KG1 (cell line): ENCODE measurements around the gene ID4.
A peak's percentile ranks its signal among the peaks of the same experiment; 100 is the strongest.
"Not testable (repeated sequence)": the region's sequence is repeated elsewhere in the genome, so short reads cannot be mapped to it uniquely, and the experiment has no call there.

ENCODE experiments used
- DNase-seq: peaks from one replicate; lab custom pipeline; 2025; lab: John Stamatoyannopoulos, UW

Gene ID4

DNA sequence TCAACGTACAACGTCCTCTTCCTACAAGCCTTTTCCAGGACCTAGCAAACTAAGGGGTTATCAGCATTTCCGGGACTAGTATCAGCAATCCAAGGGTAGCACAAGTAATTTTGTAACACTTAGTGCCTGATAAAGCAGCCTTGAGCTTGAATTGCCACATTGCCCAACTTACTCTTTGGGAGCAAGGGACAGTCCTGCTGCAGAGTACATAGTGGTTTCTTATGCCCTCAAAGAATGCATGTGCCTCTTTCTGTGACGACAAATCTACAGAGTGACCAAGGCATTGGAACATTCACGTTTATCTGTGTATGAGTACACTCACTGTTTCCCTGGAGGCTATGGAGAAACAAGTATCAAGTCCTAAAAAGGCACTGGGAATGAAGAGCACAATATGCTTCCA lies 3.2 kb upstream of the ID4 start:
- DNase-seq, result no peak

DNA sequence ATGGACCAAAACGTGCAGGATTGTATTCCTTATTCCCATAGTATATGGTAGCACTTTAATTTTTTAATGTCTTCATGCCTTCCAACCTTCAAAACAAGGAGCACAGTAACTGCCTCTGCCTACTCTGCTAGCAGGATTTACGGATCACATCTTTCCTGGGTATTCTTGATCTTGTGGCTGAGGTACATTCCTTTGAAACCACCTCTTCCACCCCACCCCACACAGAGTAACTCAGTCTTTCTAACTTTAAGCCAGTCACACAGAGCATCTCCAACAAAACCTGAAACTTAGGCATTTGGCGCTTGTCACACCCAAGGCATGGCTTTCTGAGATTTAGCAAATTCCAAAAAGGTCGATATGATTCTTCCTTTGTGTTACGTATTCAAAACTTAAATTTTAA lies 2.3 kb upstream of the ID4 start:
- DNase-seq, result no peak

DNA sequence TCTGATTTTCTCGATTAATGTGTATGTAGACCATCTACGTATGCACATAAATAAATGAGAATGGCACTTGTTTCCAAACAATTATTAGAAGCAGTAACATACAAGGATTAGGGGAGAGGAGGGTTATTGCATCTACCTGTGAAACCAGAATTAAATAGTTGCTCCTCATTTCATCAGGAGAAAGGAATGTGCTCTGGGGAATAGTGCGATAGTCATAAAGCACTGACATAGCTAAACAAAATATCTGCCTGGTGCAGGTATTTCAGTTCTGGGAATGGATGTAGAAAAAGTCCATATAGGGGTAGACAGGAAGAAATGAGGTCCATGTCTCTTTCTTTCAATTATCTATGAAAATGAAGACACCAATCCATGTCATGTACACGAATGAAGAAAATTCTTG lies 1.6 kb upstream of the ID4 start:
- DNase-seq, result no peak

DNA sequence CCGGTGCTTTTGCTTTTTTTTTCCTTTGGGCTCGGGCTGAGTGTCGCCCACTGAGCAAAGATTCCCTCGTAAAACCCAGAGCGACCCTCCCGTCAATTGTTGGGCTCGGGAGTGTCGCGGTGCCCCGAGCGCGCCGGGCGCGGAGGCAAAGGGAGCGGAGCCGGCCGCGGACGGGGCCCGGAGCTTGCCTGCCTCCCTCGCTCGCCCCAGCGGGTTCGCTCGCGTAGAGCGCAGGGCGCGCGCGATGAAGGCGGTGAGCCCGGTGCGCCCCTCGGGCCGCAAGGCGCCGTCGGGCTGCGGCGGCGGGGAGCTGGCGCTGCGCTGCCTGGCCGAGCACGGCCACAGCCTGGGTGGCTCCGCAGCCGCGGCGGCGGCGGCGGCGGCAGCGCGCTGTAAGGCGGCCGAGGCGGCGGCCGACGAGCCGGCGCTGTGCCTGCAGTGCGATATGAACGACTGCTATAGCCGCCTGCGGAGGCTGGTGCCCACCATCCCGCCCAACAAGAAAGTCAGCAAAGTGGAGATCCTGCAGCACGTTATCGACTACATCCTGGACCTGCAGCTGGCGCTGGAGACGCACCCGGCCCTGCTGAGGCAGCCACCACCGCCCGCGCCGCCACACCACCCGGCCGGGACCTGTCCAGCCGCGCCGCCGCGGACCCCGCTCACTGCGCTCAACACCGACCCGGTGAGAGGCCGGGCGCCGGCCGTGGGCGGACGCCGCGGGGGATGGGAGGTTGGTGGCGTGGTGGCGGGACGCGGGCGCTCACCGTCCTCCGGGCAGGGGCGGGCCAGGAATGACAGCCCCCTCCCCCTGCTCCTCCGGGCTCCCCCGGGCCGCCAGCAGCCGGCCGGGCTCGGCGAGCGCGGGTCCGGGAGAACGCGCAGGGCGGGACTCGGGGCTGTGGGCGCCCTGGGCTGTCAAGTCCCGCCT lies 606 bp downstream of the ID4 start:
- DNase-seq, result no peak

DNA sequence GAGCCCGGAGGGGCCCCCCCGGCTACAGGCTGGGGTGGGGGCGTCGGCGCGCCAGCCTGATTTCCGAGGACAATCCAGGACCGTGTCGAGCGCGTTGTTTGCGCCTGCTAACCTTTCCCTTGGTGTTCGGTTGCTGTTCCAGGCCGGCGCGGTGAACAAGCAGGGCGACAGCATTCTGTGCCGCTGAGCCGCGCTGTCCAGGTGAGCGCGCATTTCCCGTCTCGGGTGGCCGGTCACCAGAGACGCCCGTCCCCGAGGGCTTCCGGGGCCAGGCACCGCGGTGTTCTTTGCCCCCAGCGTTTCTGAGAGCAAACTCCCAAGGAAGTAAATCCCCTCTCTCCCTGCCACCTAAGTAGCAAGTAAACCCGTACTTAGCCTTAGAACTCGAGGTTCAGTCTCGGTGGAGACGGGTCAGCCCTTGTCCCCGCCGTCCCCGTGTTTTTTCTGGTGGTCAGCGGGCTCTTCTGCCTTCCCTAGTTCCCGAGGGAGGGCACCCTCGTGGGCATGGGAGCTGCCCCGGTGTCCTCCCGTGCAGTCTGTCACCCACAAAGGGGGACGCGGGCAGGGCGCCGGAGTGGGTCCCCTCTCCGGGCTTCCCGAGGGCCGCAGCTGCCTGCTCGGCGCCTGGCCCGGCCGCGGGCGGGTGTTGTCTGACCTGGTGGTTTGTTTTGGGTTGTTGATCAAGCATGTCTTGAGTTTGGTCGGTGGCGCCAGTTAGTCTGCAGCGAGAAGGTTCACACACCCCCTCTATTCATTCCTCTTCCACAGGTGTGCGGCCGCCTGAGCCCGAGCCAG lies 1.5 kb downstream of the ID4 start:
- DNase-seq, result no peak

DNA sequence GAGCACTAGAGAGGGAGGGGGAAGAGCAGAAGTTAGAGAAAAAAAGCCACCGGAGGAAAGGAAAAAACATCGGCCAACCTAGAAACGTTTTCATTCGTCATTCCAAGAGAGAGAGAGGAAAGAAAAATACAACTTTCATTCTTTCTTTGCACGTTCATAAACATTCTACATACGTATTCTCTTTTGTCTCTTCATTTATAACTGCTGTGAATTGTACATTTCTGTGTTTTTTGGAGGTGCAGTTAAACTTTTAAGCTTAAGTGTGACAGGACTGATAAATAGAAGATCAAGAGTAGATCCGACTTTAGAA lies 2.0 kb downstream of the ID4 start:
- no peak for DNase-seq

DNA sequence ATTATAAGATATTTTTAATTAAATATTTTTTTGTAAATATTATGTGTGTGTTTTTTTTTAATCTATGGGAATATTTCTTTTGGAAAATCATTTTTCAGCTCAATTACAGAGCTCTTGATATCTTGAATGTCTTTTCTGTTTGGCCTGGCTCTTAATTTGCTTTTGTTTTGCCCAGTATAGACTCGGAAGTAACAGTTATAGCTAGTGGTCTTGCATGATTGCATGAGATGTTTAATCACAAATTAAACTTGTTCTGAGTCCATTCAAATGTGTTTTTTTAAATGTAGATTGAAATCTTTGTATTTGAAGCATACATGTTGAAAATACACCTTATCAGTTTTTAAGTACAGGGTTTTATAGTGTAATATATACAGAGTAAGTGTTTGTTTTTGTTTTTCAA lies 2.6 kb downstream of the ID4 start:
- DNase-seq, result peak; percentile 9

DNA sequence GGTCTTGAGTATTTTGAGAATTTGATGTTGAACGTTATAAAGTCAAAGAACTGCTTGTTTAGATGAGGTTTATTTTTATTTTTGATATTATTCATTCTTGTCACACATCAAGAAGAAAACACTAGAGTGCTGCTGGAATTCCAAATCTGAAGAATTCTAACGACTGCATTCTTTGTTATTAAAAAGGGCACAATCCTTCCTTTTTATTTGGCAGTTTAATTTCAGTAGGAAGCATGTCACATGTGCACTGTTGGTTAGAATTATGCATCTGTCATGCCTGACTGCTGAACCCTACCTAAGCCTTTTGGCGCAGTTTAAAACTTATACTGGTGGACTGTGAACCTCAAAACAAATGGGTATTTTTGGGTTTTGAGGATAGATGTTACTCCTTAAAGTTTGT lies 4.0 kb downstream of the ID4 start:
- DNase-seq, result no peak

DNA sequence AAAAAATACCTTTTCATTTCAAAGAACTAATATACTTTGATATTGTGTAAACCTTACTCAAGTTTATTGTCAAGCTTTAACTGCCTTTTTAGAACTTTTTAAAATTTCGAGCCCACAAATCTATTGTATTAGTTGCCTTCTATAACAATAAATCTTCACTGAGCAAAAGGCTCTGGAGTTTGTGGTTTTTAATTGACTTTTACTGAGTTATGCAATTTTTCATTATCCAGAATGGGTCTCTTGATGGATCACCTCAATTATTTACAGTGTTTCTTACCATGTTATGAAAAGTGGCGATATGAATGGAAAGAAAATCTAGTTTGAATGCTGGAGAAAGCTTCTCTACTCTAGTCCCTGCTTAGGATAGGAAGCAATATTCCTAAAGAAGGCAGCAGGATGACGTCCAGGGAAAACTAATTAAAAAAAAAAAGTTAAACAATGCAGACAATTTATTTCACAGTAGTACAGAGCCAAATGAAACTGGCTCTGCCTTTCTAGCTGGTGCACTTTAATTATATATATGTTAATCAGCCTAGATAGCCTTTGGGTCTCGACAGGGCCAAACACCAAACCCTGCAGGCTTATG lies 5.0 kb downstream of the ID4 start:
- no peak for DNase-seq

DNA sequence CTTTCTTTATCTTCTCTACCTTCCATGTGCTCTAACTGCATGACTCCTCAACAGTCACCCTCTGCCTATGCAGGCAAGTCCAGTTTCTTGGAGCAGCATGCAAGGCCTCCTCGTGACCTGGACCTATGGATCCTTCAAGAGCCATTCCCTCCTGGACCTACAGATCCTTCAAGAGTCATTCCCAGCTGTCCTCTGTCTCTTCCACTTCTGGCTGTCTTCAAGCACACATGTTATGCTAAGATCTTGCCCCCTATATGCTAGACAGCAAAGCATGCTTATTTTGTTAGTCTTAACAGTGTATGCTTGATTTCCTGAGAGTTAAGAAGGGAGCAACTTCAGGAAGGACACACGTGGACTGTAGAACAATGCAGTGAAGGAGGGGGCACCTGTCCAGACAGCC lies 7.5 kb downstream of the ID4 start:
- DNase-seq, result no peak

DNA sequence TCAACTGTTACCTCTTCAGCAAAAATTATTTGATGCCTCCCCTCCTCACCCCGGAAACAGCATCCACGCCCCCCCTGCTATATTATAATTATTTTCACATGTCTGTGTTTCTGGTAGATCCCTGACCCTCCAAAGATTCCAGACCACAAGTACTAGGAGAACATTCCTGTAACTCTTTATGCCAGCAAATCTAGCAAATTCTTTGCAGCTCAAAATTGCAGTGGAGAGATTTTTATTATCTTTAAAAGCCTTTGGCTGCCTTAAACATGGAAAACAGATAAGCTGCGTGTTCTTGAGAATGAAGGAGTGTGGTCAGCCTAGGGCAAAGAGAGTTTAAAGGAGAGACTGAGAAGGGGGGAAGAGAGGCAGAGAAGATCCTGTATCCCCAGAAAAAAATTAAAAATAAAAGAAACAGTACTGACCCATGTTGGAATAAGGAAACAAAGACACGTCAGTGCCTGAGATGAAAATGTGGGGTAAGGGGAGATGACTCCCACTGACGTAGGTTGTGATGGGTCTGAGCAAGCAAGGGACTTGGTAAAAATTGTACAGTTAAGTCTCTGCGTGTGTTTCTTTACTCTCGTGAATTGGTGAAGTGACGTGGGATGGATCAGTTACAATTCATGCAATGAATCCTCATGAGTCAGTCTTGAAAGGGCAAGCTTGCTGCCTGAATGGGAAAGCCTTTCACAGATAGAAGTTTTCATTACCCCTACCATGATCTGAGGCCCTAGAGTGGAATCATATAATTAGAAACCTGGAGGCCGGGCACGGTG lies 8.3 kb downstream of the ID4 start:
- no peak for DNase-seq

DNA sequence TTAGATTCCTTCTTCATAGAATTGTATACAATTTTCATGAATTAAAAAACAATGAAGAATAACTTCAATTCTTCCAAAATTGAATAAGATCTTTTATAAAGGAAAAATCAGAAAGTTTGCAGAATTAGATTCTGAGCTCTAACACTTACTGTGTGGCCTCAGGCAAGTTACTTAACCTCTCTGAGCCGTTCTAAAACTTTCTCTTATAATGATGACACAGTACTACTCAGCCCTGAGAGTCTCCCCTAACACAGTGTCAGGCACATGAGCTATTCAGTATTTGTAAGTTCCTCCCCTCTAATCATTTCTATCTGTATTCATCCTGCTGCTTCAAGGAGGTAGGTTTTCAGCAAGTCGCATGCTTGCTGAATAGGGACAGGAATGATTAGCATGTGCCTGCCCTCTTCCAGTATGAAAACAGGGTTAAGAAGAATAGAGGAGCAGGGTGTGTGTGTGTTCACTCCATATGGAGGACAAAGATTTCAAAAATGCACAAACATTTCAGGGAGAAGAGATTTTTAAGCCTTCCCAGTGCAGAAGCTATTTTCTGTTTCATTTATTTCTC lies 11.4 kb downstream of the ID4 start:
- DNase-seq, result no peak

DNA sequence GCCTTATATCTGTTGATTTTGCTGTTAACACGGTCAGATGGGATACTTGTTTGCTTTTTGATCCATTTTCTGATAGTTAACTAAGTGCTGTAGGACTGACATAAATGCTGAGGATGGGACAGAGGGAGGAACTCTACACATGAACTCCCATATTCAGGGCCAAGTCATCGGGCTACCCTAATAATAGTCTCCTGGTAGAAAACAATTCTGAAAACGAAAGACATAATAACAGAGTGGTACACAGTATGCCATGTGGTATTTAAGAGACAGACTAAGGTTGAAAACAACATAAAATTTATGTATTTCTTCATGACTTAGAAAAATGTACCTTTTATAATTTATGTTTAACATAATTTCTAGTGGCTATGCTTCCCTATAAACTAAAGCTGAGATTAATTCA lies 12.0 kb downstream of the ID4 start:
- no peak for DNase-seq

DNA sequence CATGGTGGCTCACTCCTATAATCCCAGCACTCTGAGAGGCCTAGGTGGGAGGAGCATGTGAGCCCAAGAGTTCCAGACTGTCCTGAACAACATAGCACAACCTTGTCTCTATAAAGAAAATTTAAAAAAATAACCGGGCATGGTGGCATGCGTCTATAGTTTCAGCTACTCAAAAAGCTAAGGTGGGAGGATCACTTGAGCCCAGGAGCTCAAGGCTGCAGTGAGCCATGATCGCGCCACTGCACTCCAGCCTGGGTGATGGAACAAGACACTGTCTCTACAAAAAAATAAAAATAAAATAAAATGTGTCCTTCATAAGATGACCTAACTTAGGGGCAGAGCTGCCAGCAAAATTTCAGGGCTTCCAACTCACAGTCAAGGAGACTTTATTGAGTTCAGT lies 12.6 kb downstream of the ID4 start:
- DNase-seq, result no peak

DNA sequence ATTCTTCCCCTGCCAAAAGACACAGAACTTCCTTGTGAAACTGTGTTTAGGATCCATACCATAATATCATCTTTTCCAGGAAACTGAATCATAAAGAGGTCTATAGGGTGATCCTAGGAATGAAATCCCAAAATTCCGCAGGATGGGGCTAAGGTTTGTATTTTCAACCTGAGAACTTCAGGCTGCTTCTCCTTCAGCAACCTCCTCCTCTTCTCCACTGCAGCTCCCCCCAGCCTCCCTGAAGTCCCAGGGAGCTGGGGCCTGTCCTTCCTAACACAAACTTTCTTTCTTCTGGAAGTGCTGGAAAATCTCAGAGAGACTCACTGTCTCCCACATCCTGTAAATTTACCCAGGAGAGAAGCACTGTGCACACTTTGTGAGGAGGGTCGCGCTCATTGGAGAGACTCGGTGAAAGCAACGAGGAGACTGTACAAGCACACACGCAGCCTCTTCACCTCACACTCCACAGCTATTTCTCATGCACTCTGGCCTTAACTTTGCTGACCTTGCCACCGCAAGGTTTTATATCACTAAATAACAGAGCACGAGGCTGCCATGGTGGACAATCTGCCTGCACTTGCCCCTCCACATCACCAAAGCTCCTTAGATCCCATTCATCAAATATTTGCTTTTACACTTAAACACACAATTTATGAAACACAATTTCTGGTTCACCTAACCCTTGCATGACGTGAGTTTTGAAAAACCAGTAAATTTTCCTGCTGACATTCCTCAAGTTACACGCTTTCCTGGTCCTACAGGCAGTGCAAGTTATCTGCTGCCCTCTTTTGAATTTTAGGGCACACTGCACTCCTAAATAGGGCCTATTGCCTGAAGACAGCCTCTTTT lies 14.3 kb downstream of the ID4 start:
- DNase-seq, result no peak

DNA sequence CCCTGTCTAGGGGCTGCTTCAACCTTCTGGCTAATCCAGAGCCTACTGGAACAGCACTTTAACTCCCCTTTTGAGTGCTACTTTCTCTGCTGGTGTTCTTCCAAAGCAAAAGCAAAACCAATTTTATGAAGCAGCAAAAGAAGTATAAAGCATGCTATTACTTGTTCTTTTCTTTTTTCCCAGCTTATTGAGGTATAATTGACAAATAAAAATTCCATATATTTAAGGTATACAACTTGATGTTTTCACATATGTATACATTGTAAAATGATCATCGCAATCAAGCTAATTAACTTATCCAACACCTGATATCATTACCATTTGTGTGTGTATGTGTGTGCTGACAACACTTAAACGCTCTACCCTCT lies 14.9 kb downstream of the ID4 start:
- DNase-seq, result no peak

DNA sequence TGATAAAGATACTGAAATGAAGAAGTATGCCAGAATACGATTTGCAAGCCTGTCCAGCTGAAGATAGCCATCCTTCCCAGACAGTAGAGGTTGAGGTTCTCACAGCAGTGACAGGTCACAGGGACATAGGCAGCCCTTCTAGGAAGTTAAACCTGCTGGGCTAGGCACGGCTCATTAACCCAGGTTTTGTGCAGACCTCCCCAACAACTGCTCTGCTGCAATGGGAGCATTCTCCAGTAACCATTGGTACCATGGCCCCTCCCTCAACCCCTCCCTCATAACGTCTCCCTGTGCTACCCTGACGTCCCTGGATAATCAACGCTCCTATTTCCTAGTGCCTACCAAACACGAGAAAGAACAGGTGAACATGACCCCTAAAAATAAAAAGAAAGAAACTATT lies 15.8 kb downstream of the ID4 start:
- DNase-seq, result no peak

DNA sequence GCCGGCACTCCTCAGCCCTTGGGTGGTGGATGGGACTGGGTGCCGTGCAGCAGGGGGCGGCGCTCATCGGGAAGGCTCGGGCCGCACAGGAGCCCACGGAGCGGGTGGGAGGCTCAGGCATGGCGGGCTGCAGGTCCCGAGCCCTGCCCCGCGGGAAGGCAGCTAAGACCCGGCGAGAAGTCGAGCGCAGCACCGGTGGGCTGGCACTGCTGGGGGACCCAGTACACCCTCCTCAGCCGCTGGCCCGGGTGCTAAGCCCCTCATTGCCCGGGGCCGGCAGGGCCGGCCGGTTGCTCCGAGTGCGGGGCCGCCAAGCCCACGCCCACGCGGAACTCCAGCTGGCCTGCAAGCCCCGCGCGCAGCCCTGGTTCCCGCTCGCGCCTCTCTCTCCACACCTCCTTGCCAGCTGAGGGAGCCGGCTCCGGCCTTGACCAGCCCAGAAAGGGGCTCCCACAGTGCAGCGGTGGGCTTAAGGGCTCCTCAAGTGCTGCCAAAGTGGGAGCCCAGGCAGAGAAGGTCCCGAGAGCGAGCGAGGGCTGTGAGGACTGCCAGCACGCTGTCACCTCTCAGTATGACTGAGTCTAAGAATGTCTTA lies 17.3 kb downstream of the ID4 start:
- DNase-seq, result not testable (repeated sequence)

DNA sequence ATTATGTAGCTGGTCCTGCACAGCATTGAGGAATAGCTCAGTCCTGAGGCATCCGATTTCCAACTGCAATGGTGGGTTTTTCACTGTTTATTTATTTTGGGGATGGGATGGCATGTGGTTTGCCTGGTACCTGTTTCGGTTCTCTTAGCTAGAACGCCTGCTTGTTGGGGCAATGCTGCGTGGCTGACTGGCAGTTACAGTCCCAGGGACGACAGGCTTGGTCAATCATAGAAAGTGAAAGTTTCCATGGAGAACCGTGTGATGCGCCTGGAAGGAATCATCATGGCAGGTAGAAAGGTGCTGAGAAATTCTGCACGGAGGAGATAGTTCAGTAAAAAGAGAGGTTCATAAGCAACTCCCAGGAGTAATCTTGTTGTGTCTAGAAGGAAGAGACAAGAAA lies 18.4 kb downstream of the ID4 start:
- no peak for DNase-seq

DNA sequence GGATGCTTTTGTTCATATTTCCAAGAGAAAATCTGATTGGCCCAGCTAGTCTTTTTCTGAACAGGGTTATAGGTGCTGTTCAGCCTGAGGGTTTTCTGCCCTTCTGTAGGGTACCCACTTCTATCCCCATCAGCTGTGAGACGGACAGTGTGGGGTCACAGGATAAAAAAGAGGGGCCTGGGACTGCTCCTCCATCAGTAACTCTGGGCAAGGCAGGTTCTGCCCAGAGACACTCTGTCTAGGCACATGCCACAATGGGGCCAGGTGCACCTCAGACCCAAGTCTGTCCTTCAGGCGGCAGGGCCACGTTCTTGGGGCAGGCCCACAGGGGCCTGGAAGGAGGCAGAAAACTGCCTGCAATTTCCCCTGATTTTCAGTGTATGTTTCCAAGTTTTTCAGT lies 20.0 kb downstream of the ID4 start:
- no peak for DNase-seq

DNA sequence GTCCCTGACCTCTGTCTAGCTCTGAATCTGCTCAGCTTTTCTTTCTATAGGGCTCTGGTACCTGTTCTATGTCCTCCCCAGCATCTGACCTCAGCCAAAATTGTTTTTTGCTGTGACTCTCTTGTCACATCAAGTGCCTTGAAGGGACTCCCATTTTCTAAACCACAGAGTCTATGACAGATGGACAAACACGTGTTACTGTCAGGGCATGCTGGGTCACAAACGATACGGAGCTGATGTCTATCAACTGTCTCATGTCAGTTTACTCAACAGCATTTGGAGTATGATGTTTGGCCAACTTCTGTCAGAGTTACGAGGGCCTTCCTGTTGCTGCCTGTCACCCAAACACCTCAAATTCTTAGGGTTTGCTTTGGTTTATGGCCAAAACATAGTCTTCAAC lies 20.5 kb downstream of the ID4 start:
- DNase-seq, result no peak
